Neural progenitor cell (in vitro differentiated cells): Measurements from ENCODE around the gene LDAF1.

ENCODE experiments used
- EZH2 ChIP-seq: fragments of 200-600 bp; sonication (generic); IDR thresholded peaks from 2 replicates; pipeline ENCODE4 v1.6.1; 2017; ENCODE audit warnings: antibody characterized with exemption, mild to moderate bottlenecking, moderate library complexity
- EZH2phosphoT487 ChIP-seq: fragments of 200-600 bp; sonication (generic); IDR thresholded peaks from 2 replicates; pipeline ENCODE4 v1.6.1; 2017; ENCODE audit warnings: antibody characterized with exemption
- TF ChIP-seq, protein P1 (sequence below): fragments of 200-600 bp; sonication (generic); IDR thresholded peaks from 2 replicates; pipeline ENCODE4 v1.5.1; 2017; ENCODE audit warnings: antibody characterized with exemption, mild to moderate bottlenecking

DNA sequence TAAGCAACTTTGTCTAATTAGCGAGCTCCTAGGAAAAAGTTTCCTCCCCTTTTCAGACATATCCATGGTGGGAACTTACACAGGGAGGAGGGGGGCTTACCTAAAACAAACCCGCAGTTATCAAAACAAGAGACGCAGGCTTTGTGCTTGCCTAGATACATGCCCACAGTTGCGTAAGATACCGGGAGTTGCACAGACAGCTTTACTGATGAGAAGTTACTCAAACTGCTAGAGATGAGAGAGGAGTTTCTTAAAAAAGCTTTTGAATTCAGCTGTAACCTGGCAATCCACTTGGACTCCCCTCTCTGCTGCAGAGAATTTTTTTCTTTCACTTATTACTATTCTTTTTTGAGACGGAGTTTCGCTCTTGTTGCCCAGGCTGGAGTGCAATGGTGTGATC is 59.7 kb downstream of the LDAF1 start:
- TF ChIP-seq, protein P1, sequence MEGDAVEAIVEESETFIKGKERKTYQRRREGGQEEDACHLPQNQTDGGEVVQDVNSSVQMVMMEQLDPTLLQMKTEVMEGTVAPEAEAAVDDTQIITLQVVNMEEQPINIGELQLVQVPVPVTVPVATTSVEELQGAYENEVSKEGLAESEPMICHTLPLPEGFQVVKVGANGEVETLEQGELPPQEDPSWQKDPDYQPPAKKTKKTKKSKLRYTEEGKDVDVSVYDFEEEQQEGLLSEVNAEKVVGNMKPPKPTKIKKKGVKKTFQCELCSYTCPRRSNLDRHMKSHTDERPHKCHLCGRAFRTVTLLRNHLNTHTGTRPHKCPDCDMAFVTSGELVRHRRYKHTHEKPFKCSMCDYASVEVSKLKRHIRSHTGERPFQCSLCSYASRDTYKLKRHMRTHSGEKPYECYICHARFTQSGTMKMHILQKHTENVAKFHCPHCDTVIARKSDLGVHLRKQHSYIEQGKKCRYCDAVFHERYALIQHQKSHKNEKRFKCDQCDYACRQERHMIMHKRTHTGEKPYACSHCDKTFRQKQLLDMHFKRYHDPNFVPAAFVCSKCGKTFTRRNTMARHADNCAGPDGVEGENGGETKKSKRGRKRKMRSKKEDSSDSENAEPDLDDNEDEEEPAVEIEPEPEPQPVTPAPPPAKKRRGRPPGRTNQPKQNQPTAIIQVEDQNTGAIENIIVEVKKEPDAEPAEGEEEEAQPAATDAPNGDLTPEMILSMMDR, result no peak
- TF ChIP-seq EZH2, result no peak
- TF ChIP-seq EZH2phosphoT487, result no peak
